ENCODE data around the gene CLIC5. TPM values are rescaled to one million over a fixed set of nuclear protein-coding genes. Genes with fewer than 3 reads are reported as not detected.
A peak's percentile ranks its signal among the peaks of the same experiment; 100 is the strongest.

CLIC5 gene
- total and polyA plus RNA-seq, 12 donors: 28.1 to 372 (median 301) TPM

GRCh38 chr6:45951321-45952167 is 64.1 kb downstream of the CLIC5 start:
- ATAC-seq (peak in 7 of 8 donors; percentile 10 to 55 (median 34)), DNase-seq (no peak)
- no peak for TF ChIP-seq CTCF (IDR thresholded peaks at IDR 0.05)
- Histone ChIP-seq H3K27ac (peak overlapping the region in 7 of 10 donors; percentile 29 to 81 (median 50)), H3K4me3 (peak overlapping the region in 1 of 10 donors; percentile 2), H3K9me3 (no peaks in the 10 kb centered on the region), H3K36me3 (peaks cover 0 to 77% (median 27%) of the 10 kb centered on the region in 9 donors), H3K4me1 (peaks cover 3 to 97% (median 62%) of the 10 kb centered on the region in 9 donors), H3K27me3 (no peaks in the 10 kb centered on the region)
- intact Hi-C loops (cut with DNase I): loop anchor here in 1 of 10 donors (5.0 kb wide), 1 partner anchor 61 kb away; no protein-coding TSS in a partner anchor
- WGBS, 2 donors: 45 to 51% methylated on average over 11 of the region's 11 CpGs

GRCh38 chr6:45949256-45949655 is 66.4 kb downstream of the CLIC5 start:
- DNase-seq (no peak), ATAC-seq (no peak)
- 67 to 77% methylated on average over 7 of the region's 7 CpGs for WGBS, 2 donors
- Histone ChIP-seq H3K36me3 (peaks cover 0 to 83% (median 35%) of the 10 kb centered on the region in 9 donors), H3K4me1 (peaks cover 3 to 97% (median 57%) of the 10 kb centered on the region in 9 donors), H3K4me3 (no peak overlapping the region), H3K27ac (peak overlapping the region in 4 of 10 donors; percentile 9 to 81 (median 27)), H3K9me3 (no peaks in the 10 kb centered on the region), H3K27me3 (no peaks in the 10 kb centered on the region)
- intact Hi-C loops (cut with DNase I): no loop called here
- no peak for TF ChIP-seq CTCF (IDR thresholded peaks at IDR 0.05)

GRCh38 chr6:45947807-45948206 is 67.9 kb downstream of the CLIC5 start:
- peaks cover 0 to 71% (median 25%) of the 10 kb centered on the region in 9 donors for H3K36me3 ChIP-seq

More at GRCh38 chr6:45947807-45948206, 67.9 kb downstream of the CLIC5 start:
- ATAC-seq: no peak
- H3K4me1 ChIP-seq: peaks cover 5 to 97% (median 59%) of the 10 kb centered on the region in 9 donors
- H3K27me3 ChIP-seq: no peaks in the 10 kb centered on the region
- intact Hi-C loops (cut with DNase I): no loop called here
- H3K27ac ChIP-seq: peak overlapping the region in 4 of 10 donors; percentile 25 to 81 (median 44)
- no peak overlapping the region for H3K4me3 ChIP-seq
- no peak for DNase-seq
- no peak for TF ChIP-seq CTCF (IDR thresholded peaks at IDR 0.05)
- no peaks in the 10 kb centered on the region for H3K9me3 ChIP-seq

Measured in heart right ventricle (tissue), 16 donors.